ENCODE data around the gene PER3.

Gene PER3

GRCh38 chr1:7861452-7861851 is 77.4 kb downstream of the PER3 start:
- Histone ChIP-seq H3K4me2 (ENCODE audit: low read length) (no peak overlapping the region), H3K79me2 (ENCODE audit: control insufficient read depth, low read length) (no peaks in the 10 kb centered on the region), H3K9me2 (replicated peaks; ENCODE audit: control insufficient read depth, low read length) (no peaks in the 10 kb centered on the region), H3K4me1 (ENCODE audit: control insufficient read depth, low read length) (peaks cover 2% of the 10 kb centered on the region), H3K36me3 (ENCODE audit: control insufficient read depth, low read length) (no peaks in the 10 kb centered on the region), H3K9me3 (ENCODE audit: control insufficient read depth, insufficient read depth, low read length) (no peaks in the 10 kb centered on the region), H3F3A (ENCODE audit: control insufficient read depth, insufficient read depth) (no peaks in the 10 kb centered on the region), H3K4me3 (ENCODE audit: low read length) (no peak overlapping the region), H3K27me3 (ENCODE audit: control insufficient read depth, low read length) (no peaks in the 10 kb centered on the region), H4K20me1 (ENCODE audit: control insufficient read depth, insufficient read depth, low read depth, low read length) (no peaks in the 10 kb centered on the region), H3K27ac (ENCODE audit: low read depth, low read length) (no peak overlapping the region)
- no peak for TF ChIP-seq CTCF (IDR thresholded peaks at IDR 0.05; ENCODE audit: low read depth, low read length, poor library complexity, severe bottlenecking)
- no peak for TF ChIP-seq EZH2phosphoT487 (IDR thresholded peaks at IDR 0.05; ENCODE audit: borderline replicate concordance, low read length)

DNA sequence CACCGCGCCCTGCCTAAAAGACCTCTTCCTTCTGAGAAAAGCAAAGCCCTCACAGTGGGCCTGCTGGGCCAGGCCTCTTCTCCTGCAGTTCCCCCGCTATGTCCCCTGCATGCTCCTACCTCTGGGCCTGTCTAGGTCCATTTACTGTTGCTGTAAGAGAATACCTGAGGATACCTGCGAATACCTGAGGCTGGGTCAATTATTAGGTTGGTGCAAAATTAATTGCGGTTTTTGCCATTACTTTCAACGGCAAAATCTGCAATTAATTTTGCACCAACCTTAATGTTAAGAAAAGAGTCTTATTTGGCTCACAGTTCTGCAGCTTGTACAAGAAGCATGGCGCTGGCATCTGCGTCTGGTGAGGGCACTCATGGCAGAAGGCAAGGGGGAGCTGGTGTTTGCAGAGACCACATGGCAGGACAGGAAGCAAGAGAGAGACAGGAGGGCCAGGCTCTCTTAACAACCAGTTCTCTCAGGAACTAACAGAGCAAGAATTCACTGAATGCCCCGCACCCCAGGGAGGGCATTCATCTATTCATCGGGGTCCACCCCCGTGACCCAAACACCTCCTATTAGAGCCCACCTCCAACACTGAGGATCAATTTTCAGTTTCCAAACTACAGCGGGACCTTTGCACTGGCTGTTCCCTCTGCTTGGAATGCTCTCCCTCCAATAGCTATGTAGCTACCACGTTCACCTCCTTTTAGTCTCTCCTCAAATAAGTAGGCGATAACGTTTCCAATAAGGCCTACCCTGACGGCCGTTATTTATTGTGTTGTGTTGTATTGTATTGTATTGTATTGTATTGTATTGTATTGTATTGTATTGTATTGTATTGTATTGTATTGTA is 78.3 kb downstream of the PER3 start:
- Histone ChIP-seq H3K27ac (ENCODE audit: low read depth, low read length) (no peak overlapping the region), H3K79me2 (ENCODE audit: control insufficient read depth, low read length) (no peaks in the 10 kb centered on the region), H4K20me1 (ENCODE audit: control insufficient read depth, insufficient read depth, low read depth, low read length) (no peaks in the 10 kb centered on the region), H3F3A (ENCODE audit: control insufficient read depth, insufficient read depth) (no peaks in the 10 kb centered on the region), H3K9me2 (replicated peaks; ENCODE audit: control insufficient read depth, low read length) (no peaks in the 10 kb centered on the region), H3K36me3 (ENCODE audit: control insufficient read depth, low read length) (no peaks in the 10 kb centered on the region), H3K27me3 (ENCODE audit: control insufficient read depth, low read length) (no peaks in the 10 kb centered on the region), H3K4me1 (ENCODE audit: control insufficient read depth, low read length) (no peaks in the 10 kb centered on the region), H3K4me2 (ENCODE audit: low read length) (no peak overlapping the region), H3K4me3 (ENCODE audit: low read length) (no peak overlapping the region), H3K9me3 (ENCODE audit: control insufficient read depth, insufficient read depth, low read length) (no peaks in the 10 kb centered on the region)
- TF ChIP-seq CTCF (IDR thresholded peaks at IDR 0.05; ENCODE audit: low read depth, low read length, poor library complexity, severe bottlenecking) (no peak), EZH2phosphoT487 (IDR thresholded peaks at IDR 0.05; ENCODE audit: borderline replicate concordance, low read length) (no peak)

- H3K9me2 ChIP-seq (replicated peaks; ENCODE audit: control insufficient read depth, low read length): no peaks in the 10 kb centered on the region
- H3K79me2 ChIP-seq (ENCODE audit: control insufficient read depth, low read length): no peaks in the 10 kb centered on the region
Measured at GRCh38 chr1:7863756-7864328, 79.8 kb downstream of the PER3 start.

More at GRCh38 chr1:7863756-7864328, 79.8 kb downstream of the PER3 start:
- no peaks in the 10 kb centered on the region for H4K20me1 ChIP-seq (ENCODE audit: control insufficient read depth, insufficient read depth, low read depth, low read length)
- H3F3A ChIP-seq (ENCODE audit: control insufficient read depth, insufficient read depth): no peaks in the 10 kb centered on the region
- no peak overlapping the region for H3K4me3 ChIP-seq (ENCODE audit: low read length)
- TF ChIP-seq EZH2phosphoT487 (IDR thresholded peaks at IDR 0.05; ENCODE audit: borderline replicate concordance, low read length) (no peak), CTCF (IDR thresholded peaks at IDR 0.05; ENCODE audit: low read depth, low read length, poor library complexity, severe bottlenecking) (no peak)
- no peaks in the 10 kb centered on the region for H3K36me3 ChIP-seq (ENCODE audit: control insufficient read depth, low read length)
- H3K4me2 ChIP-seq (ENCODE audit: low read length): no peak overlapping the region
- no peaks in the 10 kb centered on the region for H3K27me3 ChIP-seq (ENCODE audit: control insufficient read depth, low read length)
- H3K27ac ChIP-seq (ENCODE audit: low read depth, low read length): no peak overlapping the region
- H3K9me3 ChIP-seq (ENCODE audit: control insufficient read depth, insufficient read depth, low read length): no peaks in the 10 kb centered on the region
- H3K4me1 ChIP-seq (ENCODE audit: control insufficient read depth, low read length): no peaks in the 10 kb centered on the region

Measured in DOHH2 (cell line).